Panc1 (cell line): ENCODE results near the gene CREB5.

Source experiments
- CTCF ChIP-seq: fragments of 450-650 bp; IDR thresholded peaks from 2 replicates; pipeline ENCODE4 v1.5.1; 2017; ENCODE audit warnings: mild to moderate bottlenecking
- POLR2AphosphoS5 ChIP-seq: IDR thresholded peaks from 2 replicates; pipeline ENCODE4 v1.6.1; 2012; ENCODE audit warnings: mild to moderate bottlenecking, low read depth, low read length, moderate library complexity

- TF ChIP-seq CTCF (no peak), POLR2AphosphoS5 (no peak)
Observed at GRCh38 chr7:28570970-28571288, 158.6 kb downstream of the CREB5 start.
